ENCODE measurements around the gene PSMA2. TPM values are rescaled to one million over a fixed set of nuclear protein-coding genes. Genes with fewer than 3 reads are reported as not detected.

The PSMA2 gene
- total RNA-seq, 1 experiment from 2014 or later = 228 TPM

GRCh38 chr7:42926204-42926603 is 5.8 kb downstream of the PSMA2 start (continued):
- TF ChIP-seq KAT7 (CRISPR knock-in tag; IDR thresholded peaks at IDR 0.05; ENCODE audit: borderline replicate concordance) (no peak), AR (CRISPR knock-in tag; IDR thresholded peaks at IDR 0.05) (no peak)

- DNase-seq (ENCODE audit: low spot score) = no peak
- CTCF ChIA-PET = interaction anchor here (1.1 kb wide), 1 partner anchor 16 kb away, joined by 7 read pairs; no protein-coding TSS in a partner anchor
- POLR2A ChIA-PET = no interaction called here
- Mint-ChIP-seq H3K4me3 (no peak overlapping the region), H3K27me3 (ENCODE audit: low read depth) (no peaks in the 10 kb centered on the region), H3K27ac (peak overlapping the region; percentile 85; the same call in 1 of the 2 replicates), H3K36me3 (peaks cover 67% of the 10 kb centered on the region), H3K4me1 (peaks cover 24% of the 10 kb centered on the region), H3K9me3 (no peaks in the 10 kb centered on the region)
- TF ChIP-seq EMX1 (CRISPR knock-in tag; IDR thresholded peaks at IDR 0.05) (no peak), ZNF263 (CRISPR knock-in tag; IDR thresholded peaks at IDR 0.05; ENCODE audit: low read depth) (no peak), USF1 (CRISPR knock-in tag; IDR thresholded peaks at IDR 0.05) (no peak), AFF4 (CRISPR knock-in tag; IDR thresholded peaks at IDR 0.05; ENCODE audit: borderline replicate concordance) (no peak), TP53 (CRISPR knock-in tag; IDR thresholded peaks at IDR 0.05) (no peak)
- ATAC-seq = no peak
Measured at GRCh38 chr7:42925630-42926029, 6.3 kb downstream of the PSMA2 start.

GRCh38 chr7:42924223-42924838 is 7.6 kb downstream of the PSMA2 start:
- TF ChIP-seq ZBTB43 (CRISPR knock-in tag; IDR thresholded peaks at IDR 0.05) (no peak), ERG (CRISPR knock-in tag; IDR thresholded peaks at IDR 0.05) (no peak), TCF7 (CRISPR knock-in tag; IDR thresholded peaks at IDR 0.05; ENCODE audit: low read depth) (no peak), CDX4 (CRISPR knock-in tag; IDR thresholded peaks at IDR 0.05; ENCODE audit: borderline replicate concordance) (no peak), RORB (CRISPR knock-in tag; IDR thresholded peaks at IDR 0.05) (no peak), NFYB (CRISPR knock-in tag; conservative IDR thresholded peaks at IDR 0.05; ENCODE audit: low read depth) (no peak)
- Mint-ChIP-seq H3K4me1 (peaks cover 15% of the 10 kb centered on the region), H3K9me3 (no peaks in the 10 kb centered on the region), H3K4me3 (no peak overlapping the region), H3K36me3 (peaks cover 80% of the 10 kb centered on the region), H3K27ac (peak overlapping the region; percentile 86), H3K27me3 (ENCODE audit: low read depth) (no peaks in the 10 kb centered on the region)
- ChIA-PET CTCF (no interaction called here), POLR2A (no interaction called here)
- no peak for DNase-seq (ENCODE audit: low spot score)
- no peak for ATAC-seq
